Keratinocyte (primary cell): ENCODE results near the gene SERPINI1.

ENCODE experiments used
- CTCF ChIP-seq, 3 experiments: IDR thresholded peaks in 1 of 3; conservative IDR thresholded peaks in 1 of 3; optimal IDR thresholded peaks in 1 of 3; 2 replicates in 2 of 3; 3 replicates in 1 of 3; pipeline versions ENCODE3 to v1.5.1; 2011; ENCODE audit warnings: low read length in 3 of 3, mild to moderate bottlenecking in 3 of 3, moderate library complexity in 2 of 3, control low read depth in 1 of 3, inconsistent platforms in 1 of 3; ENCODE audit not compliant: insufficient read depth in 2 of 3; ENCODE audit errors: extremely low read depth in 1 of 3
- EZH2 ChIP-seq: IDR thresholded peaks from one replicate; pipeline ENCODE4 v1.6.1; 2012; ENCODE audit warnings: inconsistent platforms, mild to moderate bottlenecking, low read length, moderate library complexity

DNA sequence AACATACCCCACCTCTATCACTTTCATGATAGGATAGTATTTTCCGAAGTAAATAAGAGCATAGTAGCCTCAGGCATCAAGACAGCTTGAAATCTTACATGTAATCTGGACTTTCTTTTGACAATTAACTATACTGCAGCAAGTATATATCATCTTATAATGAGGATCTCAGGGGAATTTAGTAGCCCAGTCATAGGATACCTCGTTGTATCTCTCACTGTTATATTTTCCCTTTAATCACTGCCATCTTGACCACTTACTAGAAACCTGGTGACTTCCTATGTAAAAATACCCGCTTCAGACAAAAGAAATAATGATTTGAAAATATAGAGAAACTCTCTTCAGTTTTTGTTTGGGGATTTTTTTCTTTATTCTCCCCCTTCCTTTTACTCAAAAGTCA is 88.2 kb downstream of the SERPINI1 start:
- no peak for TF ChIP-seq CTCF (optimal IDR thresholded peaks at IDR 0.05 in 1 of 3, IDR thresholded peaks at IDR 0.05 in 1 of 3, conservative IDR thresholded peaks at IDR 0.05 in 1 of 3; ENCODE audit: extremely low read depth in 1 of 3, insufficient read depth in 2 of 3, low read length in 3 of 3)
- no peak for TF ChIP-seq EZH2
